ENCODE results near the gene COPS3. TPM values are rescaled to one million over a fixed set of nuclear protein-coding genes. Genes with fewer than 3 reads are reported as not detected.

Gene COPS3
- total RNA-seq, 6 experiments from 2014 or later: 19.7 to 33.0 (median 25.8) TPM

- Histone ChIP-seq H3K27ac (no peak overlapping the region), H3K27me3 (no peaks in the 10 kb centered on the region), H3K4me3 (no peak overlapping the region), H3K9me3 (no peaks in the 10 kb centered on the region), H3K36me3 (peaks cover 0 to 87% (median 57%) of the 10 kb centered on the region in 4 donors), H3K4me1 (peaks cover 0 to 26% (median 15%) of the 10 kb centered on the region in 4 donors)
- TF ChIP-seq CTCF (IDR thresholded peaks at IDR 0.05) (no peak), POLR2A (IDR thresholded peaks at IDR 0.05) (no peak)
- ATAC-seq: no peak
- 85% methylated on average over 3 of the region's 16 CpGs for WGBS (ENCODE audit: insufficient coverage, low coverage, low lambda C conversion rate, missing lambda C conversion rate)
- intact Hi-C loops (cut with DNase I): no loop called here
- peak in 1 of 3 donors; percentile 25 for DNase-seq
Observed at GRCh38 chr17:17226451-17227265, 54.4 kb downstream of the COPS3 start.

GRCh38 chr17:17225901-17226300 lies 55.1 kb downstream of the COPS3 start:
- intact Hi-C loops (cut with DNase I): no loop called here
- H3K4me1 ChIP-seq: peaks cover 0 to 26% (median 14%) of the 10 kb centered on the region in 4 donors
- no peaks in the 10 kb centered on the region for H3K9me3 ChIP-seq
- no peak overlapping the region for H3K27ac ChIP-seq
- H3K4me3 ChIP-seq: no peak overlapping the region
- H3K36me3 ChIP-seq: peaks cover 0 to 87% (median 61%) of the 10 kb centered on the region in 4 donors
- ATAC-seq: no peak
- no peak for TF ChIP-seq POLR2A (IDR thresholded peaks at IDR 0.05)
- no peak for TF ChIP-seq CTCF (IDR thresholded peaks at IDR 0.05)
- 75% methylated on average over 1 of the region's 10 CpGs for WGBS (ENCODE audit: insufficient coverage, low coverage, low lambda C conversion rate, missing lambda C conversion rate)
- no peaks in the 10 kb centered on the region for H3K27me3 ChIP-seq
- DNase-seq: peak in 1 of 3 donors; percentile 41

GRCh38 chr17:17224137-17224536 lies 56.9 kb downstream of the COPS3 start:
- H3K4me3 ChIP-seq: no peak overlapping the region
- no peak overlapping the region for H3K27ac ChIP-seq
- peaks cover 0 to 20% (median 9%) of the 10 kb centered on the region in 4 donors for H3K4me1 ChIP-seq
- 100% methylated on average over 1 of the region's 8 CpGs for WGBS (ENCODE audit: insufficient coverage, low coverage, low lambda C conversion rate, missing lambda C conversion rate)
- TF ChIP-seq CTCF (IDR thresholded peaks at IDR 0.05) (no peak), POLR2A (IDR thresholded peaks at IDR 0.05) (no peak)
- no peaks in the 10 kb centered on the region for H3K9me3 ChIP-seq
- H3K36me3 ChIP-seq: peaks cover 0 to 89% (median 62%) of the 10 kb centered on the region in 4 donors
- DNase-seq: no peak
- intact Hi-C loops (cut with DNase I): no loop called here
- no peak for ATAC-seq
- H3K27me3 ChIP-seq: no peaks in the 10 kb centered on the region

- H3K27me3 ChIP-seq: no peaks in the 10 kb centered on the region
- H3K36me3 ChIP-seq: peaks cover 0 to 91% (median 63%) of the 10 kb centered on the region in 4 donors
- no CpG with 5 or more reads among the region's 16 CpGs for WGBS (ENCODE audit: insufficient coverage, low coverage, low lambda C conversion rate, missing lambda C conversion rate)
- H3K27ac ChIP-seq: no peak overlapping the region
- no peak for ATAC-seq
- DNase-seq: peak in 1 of 3 donors; percentile 35
- no peak overlapping the region for H3K4me3 ChIP-seq
- TF ChIP-seq POLR2A (IDR thresholded peaks at IDR 0.05): no peak
- no peak for TF ChIP-seq CTCF (IDR thresholded peaks at IDR 0.05)
- intact Hi-C loops (cut with DNase I): no loop called here
- peaks cover 0 to 16% (median 6%) of the 10 kb centered on the region in 4 donors for H3K4me1 ChIP-seq
- no peaks in the 10 kb centered on the region for H3K9me3 ChIP-seq
Observed at GRCh38 chr17:17223736-17224135, 57.3 kb downstream of the COPS3 start.
